ENCODE results near the gene DDB1.

GRCh38 chr11:61315260-61315659, 17.6 kb downstream of the DDB1 start:
- no peak for TF ChIP-seq CTCF (conservative IDR thresholded peaks at IDR 0.05 in 1 of 2, IDR thresholded peaks at IDR 0.05 in 1 of 2; ENCODE audit: extremely low read depth in 1 of 2, insufficient read depth in 1 of 2, low read depth in 1 of 2, low read length in 2 of 2)
- no peak for TF ChIP-seq EZH2 (IDR thresholded peaks at IDR 0.05; ENCODE audit: borderline replicate concordance, low read length)
